Upper lobe of left lung (tissue), 6 donors: ENCODE measurements around the gene ZNF423. TPM values are rescaled to one million over a fixed set of nuclear protein-coding genes. Genes with fewer than 3 reads are reported as not detected.

Experiments used
- ATAC-seq, 2 donors: fragments of 200-7000 bp; cut with Tn5 transposase; one replicate each; pipeline ENCODE4 v1.9.1; 2022; ENCODE audit warnings: mild to moderate bottlenecking in 2 of 2, moderate library complexity in 2 of 2; ENCODE audit not compliant: low FRiP score in 2 of 2
- DNase-seq, 2 donors: peaks; one replicate each; pipeline ENCODE4 v3.0.0-alpha.2; 2019 to 2020
- H3K27ac ChIP-seq, 4 donors: fragments of 200-600 bp; sonication (generic); one replicate each; pipeline ENCODE4 v1.5.1; 2016 to 2019
- H3K27me3 ChIP-seq, 4 donors: fragments of 200-600 bp; sonication (generic); one replicate each; pipeline ENCODE4 v1.5.1; 2017 to 2019
- H3K36me3 ChIP-seq, 4 donors: fragments of 200-600 bp; sonication (generic); one replicate each; pipeline ENCODE4 v1.5.1; 2016 to 2019
- H3K4me1 ChIP-seq, 4 donors: fragments of 200-600 bp; sonication (generic); one replicate each; pipeline ENCODE4 v1.5.1; 2018 to 2019
- H3K4me3 ChIP-seq, 4 donors: fragments of 200-600 bp; sonication (generic); one replicate each; pipeline ENCODE4 v1.5.1; 2017 to 2019; ENCODE audit warnings: mild to moderate bottlenecking in 2 of 4, moderate library complexity in 1 of 4
- H3K9me3 ChIP-seq, 4 donors: fragments of 200-600 bp; sonication (generic); one replicate each; pipeline ENCODE4 v1.5.1; 2018 to 2019
- EP300 ChIP-seq, 4 donors: sonication (generic); formaldehyde crosslinking; IDR thresholded peaks; one replicate each; pipeline ENCODE4 v1.5.1; 2017; ENCODE audit warnings: antibody characterized with exemption in 4 of 4, control low read depth in 2 of 4
- POLR2A ChIP-seq, 4 donors: fragments of 450-650 bp; IDR thresholded peaks; one replicate each; pipeline ENCODE4 v1.5.1; 2016 to 2017; ENCODE audit warnings: antibody characterized with exemption in 4 of 4, mild to moderate bottlenecking in 2 of 4
- POLR2AphosphoS5 ChIP-seq, 2 donors: sonication (generic); formaldehyde crosslinking; IDR thresholded peaks; one replicate each; pipeline ENCODE4 v1.5.1; 2017; ENCODE audit warnings: antibody characterized with exemption in 2 of 2
- WGBS, 2 donors: methylation state at CpG; one replicate each; pipeline ENCODE4 v1.1.5; 2017 to 2018; 5-methylcytosine and 5-hydroxymethylcytosine counted together
- total RNA-seq, 6 donors: library from RNA; depleted of rRNA in 4 of 6; stranded (reverse); fragments of >200 nt in 4 of 6; gene quantifications; one replicate each; pipeline versions ENCODE4 v1.1.0 to v1.2.1, GENCODE V29; 2016 to 2021
- TF ChIP-seq, protein P1 (sequence below), 6 experiments: fragments of 450-650 bp in 4 of 6; fragments of 200-600 bp in 2 of 6; sonication (generic) in 2 of 6; IDR thresholded peaks; one replicate each; pipeline ENCODE4 v1.5.1; 2016 to 2019; ENCODE audit warnings: antibody characterized with exemption in 6 of 6
- donor health status: DM: no; HTN: no; CAD: no; lungs with moderate emphysema.
- donor health status: DM: no; HTN: yes; CAD: no; lungs with severe emphysema.

The ZNF423 gene
- total RNA-seq, 6 donors from 2014 or later: 4.1 to 11.4 (median 6.7) TPM

DNA sequence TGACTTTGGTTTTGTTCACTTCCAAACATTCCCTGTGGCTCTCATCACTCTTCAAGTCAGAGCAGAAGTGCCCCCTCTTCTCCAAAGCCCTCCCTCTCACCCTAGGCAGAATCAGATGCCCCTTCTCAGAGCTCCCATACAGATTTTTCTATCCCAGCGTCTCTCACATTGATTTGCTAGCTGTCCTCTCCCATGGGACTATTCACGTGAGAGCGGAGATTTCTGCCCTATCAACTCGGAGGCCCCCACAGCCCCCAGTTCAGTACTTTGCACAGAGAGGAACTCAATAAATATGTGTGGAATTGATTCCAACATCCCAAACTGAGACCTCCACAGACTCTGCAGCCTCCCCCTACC is 299.7 kb downstream of the ZNF423 start:
- no peak for DNase-seq
- H3K27ac ChIP-seq: no peak overlapping the region
- no peaks in the 10 kb centered on the region for H3K36me3 ChIP-seq
- no peak for TF ChIP-seq EP300 (IDR thresholded peaks at IDR 0.05)
- TF ChIP-seq POLR2A (IDR thresholded peaks at IDR 0.05): no peak
- no peak for TF ChIP-seq POLR2AphosphoS5 (IDR thresholded peaks at IDR 0.05)
- TF ChIP-seq, protein P1, sequence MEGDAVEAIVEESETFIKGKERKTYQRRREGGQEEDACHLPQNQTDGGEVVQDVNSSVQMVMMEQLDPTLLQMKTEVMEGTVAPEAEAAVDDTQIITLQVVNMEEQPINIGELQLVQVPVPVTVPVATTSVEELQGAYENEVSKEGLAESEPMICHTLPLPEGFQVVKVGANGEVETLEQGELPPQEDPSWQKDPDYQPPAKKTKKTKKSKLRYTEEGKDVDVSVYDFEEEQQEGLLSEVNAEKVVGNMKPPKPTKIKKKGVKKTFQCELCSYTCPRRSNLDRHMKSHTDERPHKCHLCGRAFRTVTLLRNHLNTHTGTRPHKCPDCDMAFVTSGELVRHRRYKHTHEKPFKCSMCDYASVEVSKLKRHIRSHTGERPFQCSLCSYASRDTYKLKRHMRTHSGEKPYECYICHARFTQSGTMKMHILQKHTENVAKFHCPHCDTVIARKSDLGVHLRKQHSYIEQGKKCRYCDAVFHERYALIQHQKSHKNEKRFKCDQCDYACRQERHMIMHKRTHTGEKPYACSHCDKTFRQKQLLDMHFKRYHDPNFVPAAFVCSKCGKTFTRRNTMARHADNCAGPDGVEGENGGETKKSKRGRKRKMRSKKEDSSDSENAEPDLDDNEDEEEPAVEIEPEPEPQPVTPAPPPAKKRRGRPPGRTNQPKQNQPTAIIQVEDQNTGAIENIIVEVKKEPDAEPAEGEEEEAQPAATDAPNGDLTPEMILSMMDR (IDR thresholded peaks at IDR 0.05): no peak
- H3K9me3 ChIP-seq: no peaks in the 10 kb centered on the region
- no peaks in the 10 kb centered on the region for H3K4me1 ChIP-seq
- no peak for ATAC-seq
- H3K27me3 ChIP-seq: no peaks in the 10 kb centered on the region
- H3K4me3 ChIP-seq: no peak overlapping the region
- 79 to 85% methylated on average over 4 of the region's 4 CpGs for WGBS, 2 donors

DNA sequence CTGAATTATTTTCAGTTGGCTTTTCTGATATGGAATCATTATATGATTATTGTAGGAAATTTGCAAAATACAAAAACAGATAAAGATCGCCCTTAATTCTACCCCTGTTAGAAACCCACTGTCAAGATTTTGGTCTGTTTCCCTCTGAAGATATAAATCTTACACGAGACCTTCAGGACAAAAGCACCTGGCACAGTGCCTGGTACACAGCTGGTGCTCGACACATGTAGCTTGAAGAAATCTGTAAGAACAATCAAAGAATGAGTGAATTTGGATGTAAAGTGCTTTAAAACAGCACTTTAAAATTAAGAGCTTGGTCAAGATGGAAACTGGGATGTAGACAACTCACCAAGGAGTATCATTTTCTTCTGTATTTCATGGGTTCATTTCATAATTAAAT is 301.2 kb downstream of the ZNF423 start:
- 63 to 64% methylated on average over 3 of the region's 3 CpGs for WGBS, 2 donors
- H3K27ac ChIP-seq: no peak overlapping the region
- ATAC-seq (no peak), DNase-seq (no peak)
- no peak overlapping the region for H3K4me3 ChIP-seq
- H3K9me3 ChIP-seq: no peaks in the 10 kb centered on the region
- no peaks in the 10 kb centered on the region for H3K4me1 ChIP-seq
- no peak for TF ChIP-seq POLR2AphosphoS5 (IDR thresholded peaks at IDR 0.05)
- TF ChIP-seq POLR2A (IDR thresholded peaks at IDR 0.05): no peak
- TF ChIP-seq EP300 (IDR thresholded peaks at IDR 0.05): no peak
- TF ChIP-seq, protein P1 (IDR thresholded peaks at IDR 0.05): no peak
- no peaks in the 10 kb centered on the region for H3K27me3 ChIP-seq
- no peaks in the 10 kb centered on the region for H3K36me3 ChIP-seq

DNA sequence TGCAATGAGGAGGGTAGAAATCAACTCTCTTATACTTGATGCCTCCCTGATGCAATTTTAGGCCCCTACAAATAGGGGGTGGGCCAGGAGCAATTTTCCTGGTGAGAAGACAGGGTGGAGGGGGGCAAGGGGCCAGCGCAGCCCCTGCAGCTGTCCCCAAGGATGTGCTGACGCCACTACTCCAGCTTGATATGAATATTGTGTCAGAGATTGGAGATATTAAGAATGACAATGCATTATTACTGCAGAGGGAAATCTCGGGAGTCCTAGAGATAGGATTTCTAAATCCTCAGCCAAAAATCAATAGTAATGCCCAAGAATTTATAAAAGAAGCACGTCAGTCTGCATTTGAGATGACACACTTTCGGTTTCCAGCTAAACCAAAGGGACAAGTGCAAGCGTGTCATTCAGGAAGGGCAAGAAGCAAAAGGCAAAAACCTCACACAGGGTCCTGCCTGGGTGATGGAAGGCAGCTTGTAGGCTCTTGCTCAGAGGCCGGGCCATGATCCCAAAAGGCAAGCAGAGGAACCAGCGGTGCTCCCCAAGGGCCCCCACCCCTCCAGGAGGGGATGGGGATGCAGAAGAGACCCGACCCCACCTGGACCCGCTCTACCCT is 303.5 kb downstream of the ZNF423 start:
- H3K27ac ChIP-seq: no peak overlapping the region
- ATAC-seq (no peak), DNase-seq (no peak)
- H3K4me3 ChIP-seq: no peak overlapping the region
- H3K9me3 ChIP-seq: no peaks in the 10 kb centered on the region
- H3K27me3 ChIP-seq: no peaks in the 10 kb centered on the region
- no peaks in the 10 kb centered on the region for H3K4me1 ChIP-seq
- 79 to 83% methylated on average over 10 of the region's 10 CpGs for WGBS, 2 donors
- H3K36me3 ChIP-seq: no peaks in the 10 kb centered on the region
- TF ChIP-seq POLR2A (IDR thresholded peaks at IDR 0.05) (no peak), POLR2AphosphoS5 (IDR thresholded peaks at IDR 0.05) (no peak), EP300 (IDR thresholded peaks at IDR 0.05) (no peak)
- TF ChIP-seq, protein P1 (IDR thresholded peaks at IDR 0.05): no peak

DNA sequence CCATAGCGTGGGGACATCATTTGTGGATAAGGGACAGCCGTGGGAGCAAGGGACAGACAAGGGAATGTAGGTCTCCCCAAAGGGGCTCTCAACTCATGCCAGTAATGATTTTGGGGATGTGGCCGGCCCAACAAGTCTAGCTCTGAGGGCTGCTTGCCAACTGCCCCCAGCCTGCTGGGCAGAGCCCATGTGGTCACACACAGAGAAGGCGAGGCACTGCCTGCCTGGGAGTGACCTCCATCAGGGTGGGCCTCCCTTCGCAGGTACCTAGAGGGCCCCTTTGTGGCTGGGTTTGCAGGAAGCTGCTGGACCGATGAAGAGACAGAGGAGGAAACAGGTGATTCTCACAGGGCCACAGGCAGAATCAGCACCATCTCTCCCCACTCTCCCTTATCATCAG is 305.2 kb downstream of the ZNF423 start:
- no peak for TF ChIP-seq EP300 (IDR thresholded peaks at IDR 0.05)
- TF ChIP-seq, protein P1 (IDR thresholded peaks at IDR 0.05): no peak
- TF ChIP-seq POLR2A (IDR thresholded peaks at IDR 0.05): no peak
- TF ChIP-seq POLR2AphosphoS5 (IDR thresholded peaks at IDR 0.05): no peak

DNA sequence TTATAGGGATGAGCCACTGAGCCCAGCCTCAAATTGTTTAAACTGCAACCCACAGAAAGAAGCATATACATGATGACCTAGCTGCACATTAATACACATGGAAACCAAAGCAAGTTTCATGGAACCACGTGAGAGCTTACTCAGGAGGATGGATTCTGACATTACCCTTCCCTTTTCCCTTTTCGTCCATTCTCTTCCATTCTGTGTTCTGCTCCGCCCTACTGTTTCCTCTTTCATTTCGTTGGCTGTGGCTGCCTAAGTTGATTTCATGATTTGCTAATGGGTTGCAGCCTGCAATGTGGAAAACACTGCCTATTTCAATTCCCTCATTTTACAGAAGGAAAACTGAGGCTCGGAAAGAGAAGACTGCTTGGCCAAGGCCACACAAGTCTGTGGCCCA is 305.8 kb downstream of the ZNF423 start:
- Histone ChIP-seq H3K27ac (no peak overlapping the region), H3K4me3 (no peak overlapping the region), H3K4me1 (no peaks in the 10 kb centered on the region), H3K36me3 (no peaks in the 10 kb centered on the region), H3K9me3 (no peaks in the 10 kb centered on the region), H3K27me3 (no peaks in the 10 kb centered on the region)
- DNase-seq (no peak), ATAC-seq (no peak)
- TF ChIP-seq POLR2A (IDR thresholded peaks at IDR 0.05): no peak
- TF ChIP-seq EP300 (IDR thresholded peaks at IDR 0.05): no peak
- no peak for TF ChIP-seq POLR2AphosphoS5 (IDR thresholded peaks at IDR 0.05)
- TF ChIP-seq, protein P1 (IDR thresholded peaks at IDR 0.05): no peak
- WGBS, 2 donors: 67 to 76% methylated on average over 5 of the region's 5 CpGs

More for the DNA sequence above, 305.2 kb downstream of the ZNF423 start:
- Histone ChIP-seq H3K4me1 (no peaks in the 10 kb centered on the region), H3K36me3 (no peaks in the 10 kb centered on the region), H3K9me3 (no peaks in the 10 kb centered on the region), H3K27me3 (no peaks in the 10 kb centered on the region), H3K4me3 (no peak overlapping the region), H3K27ac (no peak overlapping the region)
- WGBS, 2 donors: 72 to 83% methylated on average over 3 to 5 of the region's 6 CpGs
- no peak for DNase-seq
- no peak for ATAC-seq
